Thyroid gland (tissue), 4 donors: Measurements from ENCODE around the gene ATXN7L1. TPM values are rescaled to one million over a fixed set of nuclear protein-coding genes. Genes with fewer than 3 reads are reported as not detected.

Source experiments
- DNase-seq, 2 donors: peaks; one replicate each; pipeline ENCODE4 v3.0.0-alpha.2; 2019
- H3K27ac ChIP-seq, 3 donors: fragments of 200-600 bp; sonication (generic); 1 replicate in 2 of 3; 2 replicates in 1 of 3; pipeline ENCODE4 v1.5.1; 2016 to 2019; ENCODE audit warnings: mild to moderate bottlenecking in 1 of 3, moderate library complexity in 1 of 3
- H3K27me3 ChIP-seq: fragments of 200-600 bp; sonication (generic); one replicate; pipeline ENCODE4 v1.5.1; 2019
- H3K36me3 ChIP-seq, 2 donors: fragments of 200-600 bp; sonication (generic); one replicate each; pipeline ENCODE4 v1.5.1; 2016 to 2019
- H3K4me1 ChIP-seq, 2 donors: fragments of 200-600 bp; sonication (generic); one replicate each; pipeline ENCODE4 v1.5.1; 2017 to 2019
- H3K4me3 ChIP-seq, 3 donors: fragments of 200-600 bp; sonication (generic); replicated peaks in 1 of 3; 1 replicate in 2 of 3; 2 replicates in 1 of 3; pipeline ENCODE4 v1.5.1; 2016; ENCODE audit warnings: mild to moderate bottlenecking in 1 of 3
- H3K9me3 ChIP-seq: fragments of 200-600 bp; sonication (generic); one replicate; pipeline ENCODE4 v1.5.1; 2017
- CTCF ChIP-seq, 6 experiments: fragments of 200-600 bp in 3 of 6; fragments of 450-650 bp in 3 of 6; sonication (generic) in 3 of 6; IDR thresholded peaks; one replicate each; pipeline ENCODE4 v1.5.1; 2016 to 2019; ENCODE audit warnings: antibody characterized with exemption in 6 of 6, mild to moderate bottlenecking in 2 of 6, inconsistent platforms in 1 of 6, moderate library complexity in 1 of 6
- POLR2A ChIP-seq, 2 donors: fragments of 450-650 bp; IDR thresholded peaks; one replicate each; pipeline ENCODE4 v1.6.1; 2017; ENCODE audit warnings: antibody characterized with exemption in 2 of 2, mild to moderate bottlenecking in 2 of 2, moderate library complexity in 1 of 2
- WGBS, 2 donors: methylation state at CpG; one replicate each; pipeline ENCODE4 v1.1.5; 2017; 5-methylcytosine and 5-hydroxymethylcytosine counted together
- intact Hi-C: fragments of 100-400 bp; cut with DNase I; formaldehyde crosslinking; loops from one replicate; pipeline ENCODE4 v1.15.1; 2023
- total RNA-seq, 4 donors: library from RNA; depleted of rRNA; stranded (reverse); fragments of >200 nt; gene quantifications; one replicate each; pipeline ENCODE4 v1.2.3, GENCODE V29; 2016

ATXN7L1 gene
- total RNA-seq, 4 donors from 2014 or later: 21.8 to 24.4 (median 22.8) TPM

- Histone ChIP-seq H3K9me3 (no peaks in the 10 kb centered on the region), H3K4me3 (no peak overlapping the region), H3K27ac (no peak overlapping the region), H3K4me1 (no peaks in the 10 kb centered on the region), H3K36me3 (peaks cover 0 to 13% of the 10 kb centered on the region in 2 donors), H3K27me3 (no peaks in the 10 kb centered on the region)
- DNase-seq: no peak
- WGBS, 2 donors: 94 to 96% methylated on average over 2 of the region's 2 CpGs
- intact Hi-C loops: no loop called here
- TF ChIP-seq POLR2A (IDR thresholded peaks at IDR 0.05) (no peak), CTCF (IDR thresholded peaks at IDR 0.05) (no peak)
Measured at GRCh38 chr7:105571891-105572290, 304.5 kb downstream of the ATXN7L1 start.

GRCh38 chr7:105567821-105568220 lies 308.6 kb downstream of the ATXN7L1 start:
- Histone ChIP-seq H3K9me3 (no peaks in the 10 kb centered on the region), H3K27me3 (no peaks in the 10 kb centered on the region), H3K4me3 (no peak overlapping the region), H3K27ac (no peak overlapping the region), H3K36me3 (peaks cover 0 to 23% of the 10 kb centered on the region in 2 donors), H3K4me1 (no peaks in the 10 kb centered on the region)
- no peak for DNase-seq
- intact Hi-C loops: no loop called here
- no peak for TF ChIP-seq CTCF (IDR thresholded peaks at IDR 0.05)
- TF ChIP-seq POLR2A (IDR thresholded peaks at IDR 0.05): no peak
- 92% methylated on average over 3 of the region's 3 CpGs for WGBS, 2 donors

DNA sequence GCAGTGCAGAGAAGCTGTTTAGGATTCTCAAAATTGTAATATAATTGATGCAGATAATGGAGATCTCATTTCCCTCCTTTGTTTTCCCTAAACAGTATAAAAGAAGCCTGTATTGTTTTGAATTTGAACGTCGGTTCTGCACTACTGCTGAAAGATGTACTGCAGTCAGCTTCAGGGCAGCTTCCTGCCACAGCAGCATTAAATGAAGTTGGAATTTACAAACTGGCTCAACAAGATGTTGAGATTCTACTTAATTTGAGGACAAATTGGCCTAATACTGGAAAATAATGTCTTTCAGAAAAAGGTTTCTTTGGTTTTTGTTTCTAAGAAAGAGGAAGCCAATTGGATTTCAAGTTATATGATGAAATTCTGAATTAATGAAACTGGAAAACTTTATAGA lies 309.4 kb downstream of the ATXN7L1 start:
- Histone ChIP-seq H3K36me3 (peaks cover 0 to 26% of the 10 kb centered on the region in 2 donors), H3K9me3 (no peaks in the 10 kb centered on the region), H3K27me3 (no peaks in the 10 kb centered on the region), H3K4me3 (no peak overlapping the region), H3K4me1 (no peaks in the 10 kb centered on the region), H3K27ac (no peak overlapping the region)
- 74 to 84% methylated on average over 2 of the region's 2 CpGs for WGBS, 2 donors
- intact Hi-C loops: no loop called here
- TF ChIP-seq CTCF (IDR thresholded peaks at IDR 0.05) (no peak), POLR2A (IDR thresholded peaks at IDR 0.05) (no peak)
- DNase-seq: no peak

DNA sequence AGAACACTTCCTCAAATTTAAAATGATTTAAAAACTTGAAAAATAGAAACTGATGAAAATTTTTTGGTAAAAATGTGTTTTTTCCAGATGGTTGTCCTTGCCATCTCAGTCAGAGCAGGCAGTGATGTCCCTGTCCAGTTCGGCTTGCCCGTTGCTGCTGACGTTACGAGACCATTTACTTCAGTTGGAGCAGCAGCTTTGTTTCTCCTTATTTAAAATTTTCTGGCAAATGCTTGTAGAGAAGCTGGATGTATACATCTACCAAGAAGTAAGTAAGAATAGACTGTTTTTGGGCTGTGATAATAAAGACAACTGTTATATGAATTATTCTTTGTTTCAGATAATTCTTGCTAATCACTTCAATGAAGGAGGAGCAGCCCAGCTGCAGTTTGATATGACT lies 311.2 kb downstream of the ATXN7L1 start:
- no peaks in the 10 kb centered on the region for H3K9me3 ChIP-seq
- intact Hi-C loops: no loop called here
- TF ChIP-seq CTCF (IDR thresholded peaks at IDR 0.05): no peak
- TF ChIP-seq POLR2A (IDR thresholded peaks at IDR 0.05): no peak
- H3K4me3 ChIP-seq: no peak overlapping the region
- H3K27ac ChIP-seq: no peak overlapping the region
- H3K36me3 ChIP-seq: peaks cover 0 to 29% of the 10 kb centered on the region in 2 donors
- DNase-seq: no peak
- no peaks in the 10 kb centered on the region for H3K4me1 ChIP-seq
- no peaks in the 10 kb centered on the region for H3K27me3 ChIP-seq
- 96 to 98% methylated on average over 4 of the region's 4 CpGs for WGBS, 2 donors

GRCh38 chr7:105559926-105560325 lies 316.5 kb downstream of the ATXN7L1 start:
- TF ChIP-seq POLR2A (IDR thresholded peaks at IDR 0.05) (no peak), CTCF (IDR thresholded peaks at IDR 0.05) (no peak)
- WGBS, 2 donors: 89 to 95% methylated on average over 1 of the region's 1 CpG
- Histone ChIP-seq H3K27me3 (no peaks in the 10 kb centered on the region), H3K36me3 (peaks cover 30 to 38% of the 10 kb centered on the region in 2 donors), H3K4me3 (no peak overlapping the region), H3K9me3 (no peaks in the 10 kb centered on the region), H3K4me1 (no peaks in the 10 kb centered on the region), H3K27ac (no peak overlapping the region)
- intact Hi-C loops: no loop called here
- DNase-seq: no peak

Other genes with a start within 250 kb of the ATXN7L1 start
- gene CDHR3, start 86.7 kb upstream of the ATXN7L1 start, total RNA-seq: 1 to 10 TPM; 5.8 to 8.6 (median 7.3) TPM
- 100 to 1,000 TPM; 119 to 165 (median 132) TPM for gene SYPL1, start 235.7 kb upstream of the ATXN7L1 start, total RNA-seq